HFF-Myc (cell line): ENCODE results near the gene MED15.
"Not testable (repeated sequence)": the region's sequence is repeated elsewhere in the genome, so short reads cannot be mapped to it uniquely, and the experiment has no call there.

Source experiments
- DNase-seq: peaks from one replicate; pipeline ENCODE4 v3.0.0-alpha.2; 2011; ENCODE audit warnings: low read depth; ENCODE audit errors: extremely low read depth
- H3K4me3 ChIP-seq: replicated peaks from 2 replicates; pipeline ENCODE4 v1.5.1; 2011; ENCODE audit warnings: low read depth, mild to moderate bottlenecking, control low read depth, low read length
- TF ChIP-seq, protein P1 (sequence below): IDR thresholded peaks from 2 replicates; pipeline ENCODE4 v1.5.1; 2012; ENCODE audit warnings: mild to moderate bottlenecking, low read depth, low read length, control low read depth; ENCODE audit errors: missing control alignments

Gene MED15

DNA sequence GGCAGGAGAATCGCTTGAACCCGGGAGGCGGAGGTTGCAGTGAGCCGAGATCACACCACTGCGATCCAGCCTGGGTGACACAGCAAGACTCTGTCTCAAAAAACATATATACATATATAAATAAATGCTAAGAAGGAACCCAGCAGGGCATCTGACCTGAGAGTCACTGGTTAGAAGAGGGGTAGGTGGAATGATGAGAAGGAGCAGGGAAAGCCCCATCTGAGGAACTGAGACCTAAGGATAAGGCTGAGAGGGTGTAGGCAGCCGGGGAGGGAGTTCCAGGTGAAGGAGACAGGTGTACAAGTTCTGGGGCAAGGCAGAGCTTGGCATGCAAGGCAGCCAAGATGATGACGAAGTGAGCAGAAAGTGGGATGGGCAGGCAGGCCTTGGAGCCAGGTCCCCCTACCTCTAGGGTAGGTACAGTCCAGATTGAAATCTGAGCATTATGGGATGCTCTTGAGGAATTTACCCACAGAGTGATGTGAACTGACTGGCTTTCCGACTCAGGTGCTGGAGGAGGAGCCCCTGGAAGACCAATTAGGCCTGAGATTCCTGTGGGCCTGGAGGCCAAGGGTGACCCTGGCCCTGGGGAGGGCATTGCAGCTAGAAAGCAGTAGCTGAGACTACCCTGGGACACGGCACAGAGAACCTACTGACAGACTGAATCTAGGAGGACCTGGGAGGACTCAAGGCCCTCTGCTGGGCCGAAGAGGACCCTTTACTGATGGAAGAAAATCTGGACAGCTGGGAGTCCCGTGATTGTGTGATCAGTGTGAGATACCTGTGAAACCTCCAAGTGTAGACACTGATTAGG lies 34.6 kb upstream of the MED15 start:
- H3K4me3 ChIP-seq = no peak overlapping the region
- TF ChIP-seq, protein P1, sequence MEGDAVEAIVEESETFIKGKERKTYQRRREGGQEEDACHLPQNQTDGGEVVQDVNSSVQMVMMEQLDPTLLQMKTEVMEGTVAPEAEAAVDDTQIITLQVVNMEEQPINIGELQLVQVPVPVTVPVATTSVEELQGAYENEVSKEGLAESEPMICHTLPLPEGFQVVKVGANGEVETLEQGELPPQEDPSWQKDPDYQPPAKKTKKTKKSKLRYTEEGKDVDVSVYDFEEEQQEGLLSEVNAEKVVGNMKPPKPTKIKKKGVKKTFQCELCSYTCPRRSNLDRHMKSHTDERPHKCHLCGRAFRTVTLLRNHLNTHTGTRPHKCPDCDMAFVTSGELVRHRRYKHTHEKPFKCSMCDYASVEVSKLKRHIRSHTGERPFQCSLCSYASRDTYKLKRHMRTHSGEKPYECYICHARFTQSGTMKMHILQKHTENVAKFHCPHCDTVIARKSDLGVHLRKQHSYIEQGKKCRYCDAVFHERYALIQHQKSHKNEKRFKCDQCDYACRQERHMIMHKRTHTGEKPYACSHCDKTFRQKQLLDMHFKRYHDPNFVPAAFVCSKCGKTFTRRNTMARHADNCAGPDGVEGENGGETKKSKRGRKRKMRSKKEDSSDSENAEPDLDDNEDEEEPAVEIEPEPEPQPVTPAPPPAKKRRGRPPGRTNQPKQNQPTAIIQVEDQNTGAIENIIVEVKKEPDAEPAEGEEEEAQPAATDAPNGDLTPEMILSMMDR = no peak
- no peak for DNase-seq

DNA sequence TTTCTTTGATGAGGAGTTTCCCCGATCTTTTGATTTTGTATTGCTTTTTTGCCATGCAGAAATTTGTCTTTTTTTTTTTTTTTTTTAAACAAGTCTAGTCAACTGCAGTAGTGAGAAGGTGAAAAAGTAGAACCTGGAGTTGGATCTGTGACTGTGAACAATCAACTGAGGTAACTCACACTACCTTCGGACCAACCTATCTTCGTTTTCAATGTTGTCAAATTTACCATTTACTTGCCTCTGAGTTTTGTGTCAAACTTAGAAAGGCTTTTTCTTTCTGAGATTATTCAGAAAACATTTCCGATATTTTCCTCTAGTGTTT lies 32.3 kb upstream of the MED15 start:
- TF ChIP-seq, protein P1 = no peak
- H3K4me3 ChIP-seq = no peak overlapping the region
- no peak for DNase-seq

DNA sequence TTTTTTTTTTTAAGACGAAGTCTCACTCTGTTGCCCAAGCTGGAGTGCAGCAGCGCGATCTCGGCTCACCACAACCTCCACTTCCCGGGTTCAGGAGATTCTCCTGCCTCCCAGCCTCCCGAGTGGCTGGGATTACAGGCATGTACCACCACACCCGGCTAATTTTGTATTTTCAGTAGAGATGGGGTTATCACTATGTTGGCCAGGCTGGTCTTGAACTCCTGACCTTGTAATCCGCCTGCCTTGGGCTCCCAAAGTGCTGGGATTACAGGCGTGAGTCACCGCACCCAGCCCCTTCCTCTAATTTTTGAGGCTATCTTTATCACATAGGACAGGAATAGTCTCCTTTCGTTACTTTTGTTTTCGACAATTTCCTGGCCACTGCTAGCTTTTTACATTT lies 31.8 kb upstream of the MED15 start:
- H3K4me3 ChIP-seq, DNase-seq: not testable (repeated sequence)

DNA sequence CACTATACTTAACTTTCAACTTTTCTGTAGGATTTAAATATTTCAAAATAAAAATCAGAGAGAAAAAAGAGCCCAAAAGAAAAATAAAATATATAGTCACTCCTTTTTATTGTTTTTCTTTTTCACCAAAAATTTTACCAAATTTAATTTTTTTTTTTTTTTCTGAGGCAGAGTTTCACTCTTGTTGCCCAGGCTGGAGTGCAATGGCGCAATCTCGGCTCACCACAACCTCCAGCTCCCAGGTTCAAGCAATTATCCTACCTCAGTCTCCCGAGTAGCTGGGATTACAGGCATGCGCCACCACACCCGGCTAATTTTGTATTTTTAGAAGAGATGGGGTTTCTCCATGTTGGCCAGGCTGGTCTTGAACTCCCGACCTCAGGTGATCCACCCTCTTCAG lies 29.4 kb upstream of the MED15 start:
- not testable (repeated sequence) for DNase-seq, H3K4me3 ChIP-seq

DNA sequence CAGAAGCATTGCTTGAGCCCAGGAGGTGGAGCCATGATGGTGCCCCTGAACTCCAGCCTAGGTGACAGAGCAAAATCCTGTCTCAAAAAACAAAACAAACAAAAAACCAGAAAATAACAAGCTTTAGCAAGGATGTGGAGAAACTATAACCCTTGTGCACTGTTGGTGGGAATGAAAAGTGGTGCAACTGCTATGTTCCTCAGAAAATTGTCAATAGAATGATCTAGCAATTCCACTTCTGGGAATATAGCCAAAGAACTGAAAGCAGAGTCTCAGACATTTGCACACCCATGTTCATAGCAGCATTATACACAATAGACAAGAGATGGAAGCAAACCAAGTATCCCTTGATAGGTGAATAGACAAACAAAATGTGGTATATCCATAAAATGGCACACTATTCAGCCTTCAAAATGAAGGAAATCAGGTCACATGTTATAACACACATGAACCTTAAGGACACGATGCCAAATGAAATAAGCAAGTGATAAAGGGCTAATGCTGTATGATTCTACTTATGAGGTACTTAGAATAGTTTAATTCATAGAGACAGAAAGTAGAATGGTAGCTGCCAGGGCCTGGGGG lies 27.7 kb upstream of the MED15 start:
- TF ChIP-seq, protein P1 = no peak
- DNase-seq = no peak
- H3K4me3 ChIP-seq = no peak overlapping the region

DNA sequence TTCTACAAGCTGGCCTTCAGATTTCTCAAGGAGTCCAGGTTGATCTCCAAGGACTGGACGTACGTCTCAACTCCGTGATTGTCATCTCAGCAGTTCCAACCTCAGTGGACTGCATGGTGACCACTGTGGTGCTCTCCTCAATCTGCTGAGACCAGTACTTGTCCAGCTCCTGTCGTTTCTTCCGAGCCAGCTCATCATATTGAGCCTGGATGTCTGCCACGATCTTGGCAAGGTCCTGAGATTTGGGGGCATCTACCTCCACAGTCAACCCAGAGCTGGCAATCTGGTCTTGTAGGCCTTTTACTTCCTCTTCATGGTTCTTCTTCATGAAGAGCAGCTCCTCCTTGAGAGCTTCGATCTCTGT lies 24.3 kb upstream of the MED15 start:
- not testable (repeated sequence) for DNase-seq, H3K4me3 ChIP-seq

DNA sequence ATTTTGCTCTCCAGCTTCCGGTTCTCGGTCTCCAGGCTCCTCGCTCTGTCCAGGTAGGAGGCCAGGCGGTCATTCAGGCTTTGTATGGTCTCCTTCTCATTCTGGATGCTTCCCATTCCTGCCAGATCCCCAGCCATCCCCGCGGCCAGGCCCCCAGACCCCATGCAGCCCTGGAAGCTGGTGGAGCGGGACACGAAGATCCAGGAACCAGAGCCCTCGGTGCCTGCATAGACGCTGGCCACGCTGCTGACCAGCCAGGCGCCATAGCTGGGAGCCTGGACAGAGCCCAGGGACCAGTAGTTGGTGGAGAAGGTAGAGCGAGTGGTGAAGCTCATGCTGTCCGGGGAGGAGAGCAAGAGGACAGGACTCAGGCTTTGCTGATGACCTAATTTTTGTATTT lies 23.6 kb upstream of the MED15 start:
- DNase-seq = no peak
- no peak overlapping the region for H3K4me3 ChIP-seq
- TF ChIP-seq, protein P1 = no peak

DNA sequence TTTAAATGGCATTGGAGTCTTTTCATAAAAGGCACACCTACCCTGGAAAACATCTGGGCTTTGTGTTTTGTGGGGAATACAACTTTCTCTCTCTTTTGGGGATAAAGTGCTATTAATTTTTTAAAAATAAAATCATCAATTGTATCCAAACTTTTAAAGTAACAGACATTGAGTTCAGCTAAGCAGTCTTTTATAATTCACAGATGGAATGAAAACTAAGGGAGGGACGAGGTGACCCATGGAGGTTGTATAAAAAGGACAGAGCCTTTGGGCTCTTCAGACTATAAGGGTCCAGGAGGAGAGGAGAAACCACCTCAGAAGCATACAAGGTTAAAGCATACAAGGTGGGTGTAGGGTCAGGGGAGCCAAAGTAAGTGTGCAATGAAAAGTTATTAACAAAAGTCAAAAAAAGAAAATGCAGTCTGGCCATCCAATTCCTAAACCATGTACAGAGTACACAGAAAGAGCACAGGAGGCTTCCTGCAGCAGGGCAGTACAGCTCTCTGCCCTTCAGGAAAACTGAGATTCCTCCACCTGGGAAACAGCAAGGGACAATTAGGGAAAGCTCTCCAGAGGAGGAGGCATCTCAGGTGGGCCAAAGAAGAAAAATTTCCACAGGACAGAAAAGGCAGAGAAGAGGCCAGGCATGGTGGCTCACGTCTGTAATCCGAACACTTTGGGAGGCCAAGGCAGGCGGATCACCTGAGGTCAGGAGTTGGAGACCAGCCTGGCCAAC lies 22.3 kb upstream of the MED15 start:
- H3K4me3 ChIP-seq = no peak overlapping the region
- TF ChIP-seq, protein P1 = no peak
- no peak for DNase-seq
